CD14-positive monocyte (primary cell): ENCODE data around the gene TMEM240. TPM values are rescaled to one million over a fixed set of nuclear protein-coding genes. Genes with fewer than 3 reads are reported as not detected.

Experiments used
- DNase-seq, 3 donors: peaks; one replicate each; pipeline ENCODE4 v3.0.0-alpha.2; 2011 to 2022
- H2AFZ ChIP-seq: 2 replicates; pipeline ENCODE4 v1.6.0; 2012; ENCODE audit warnings: mild to moderate bottlenecking, low read depth, low read length, inconsistent platforms; ENCODE audit not compliant: insufficient read depth, poor library complexity, severe bottlenecking
- H3K27ac ChIP-seq, 2 donors: 1 replicate in 1 of 2; 2 replicates in 1 of 2; pipeline ENCODE4 v1.5.1; 2012 to 2013; ENCODE audit warnings: low read length in 2 of 2, control low read depth in 1 of 2, inconsistent platforms in 1 of 2, low read depth in 1 of 2, mild to moderate bottlenecking in 1 of 2
- H3K27me3 ChIP-seq, 2 donors: one replicate each; pipeline versions ENCODE4 v1.6.0 to v1.6.1; 2011 to 2013; ENCODE audit warnings: low read length in 2 of 2; ENCODE audit not compliant: control insufficient read depth in 2 of 2, insufficient read depth in 2 of 2
- H3K36me3 ChIP-seq, 2 donors: replicated peaks in 1 of 2; 1 replicate in 1 of 2; 2 replicates in 1 of 2; pipeline versions ENCODE4 v1.5.1 to v1.6.1; 2012 to 2013; ENCODE audit warnings: low read length in 2 of 2, control low read depth in 1 of 2, inconsistent platforms in 1 of 2, mild to moderate bottlenecking in 1 of 2; ENCODE audit not compliant: insufficient read depth in 2 of 2, control insufficient read depth in 1 of 2
- H3K4me1 ChIP-seq, 2 donors: 1 replicate in 1 of 2; 2 replicates in 1 of 2; pipeline versions ENCODE4 v1.5.1 to v1.6.1; 2012 to 2013; ENCODE audit warnings: low read length in 2 of 2, control low read depth in 1 of 2, inconsistent platforms in 1 of 2, mild to moderate bottlenecking in 1 of 2, moderate library complexity in 1 of 2; ENCODE audit not compliant: insufficient read depth in 2 of 2, control insufficient read depth in 1 of 2
- H3K4me2 ChIP-seq: replicated peaks from 2 replicates; pipeline ENCODE3; 2012; ENCODE audit warnings: low read length, moderate library complexity, mild to moderate bottlenecking; ENCODE audit not compliant: poor library complexity, severe bottlenecking; ENCODE audit errors: extremely low read depth
- H3K4me3 ChIP-seq, 3 experiments: fragments of 200-600 bp in 1 of 3; sonication (generic) in 1 of 3; replicated peaks in 1 of 3; 1 replicate in 2 of 3; 2 replicates in 1 of 3; pipeline ENCODE4 v1.5.1; 2011 to 2013; ENCODE audit warnings: low read length in 3 of 3, mild to moderate bottlenecking in 3 of 3, control low read depth in 2 of 3, low read depth in 2 of 3, inconsistent platforms in 1 of 3, moderate library complexity in 1 of 3
- H3K79me2 ChIP-seq: 2 replicates; pipeline ENCODE4 v1.6.0; 2012; ENCODE audit warnings: mild to moderate bottlenecking, control low read depth, inconsistent platforms, low read length, moderate library complexity; ENCODE audit not compliant: insufficient read depth
- H3K9ac ChIP-seq: 2 replicates; pipeline ENCODE4 v1.6.0; 2017; ENCODE audit warnings: low read length, mild to moderate bottlenecking; ENCODE audit not compliant: insufficient read depth, poor library complexity, severe bottlenecking
- H3K9me3 ChIP-seq, 2 donors: replicated peaks in 1 of 2; 1 replicate in 1 of 2; 2 replicates in 1 of 2; pipeline versions ENCODE4 v1.5.1 to v1.6.1; 2012 to 2013; ENCODE audit warnings: low read length in 2 of 2, control low read depth in 1 of 2; ENCODE audit not compliant: control insufficient read depth in 1 of 2, insufficient read depth in 1 of 2
- H4K20me1 ChIP-seq: 2 replicates; pipeline ENCODE4 v1.6.0; 2012; ENCODE audit warnings: mild to moderate bottlenecking, low read length, control low read depth, moderate library complexity; ENCODE audit not compliant: insufficient read depth
- H3K27ac Mint-ChIP-seq, 7 donors: one replicate each; pipeline ENCODE4 v1.8.0; 2020; ENCODE audit warnings: mild to moderate bottlenecking in 7 of 7, mixed read lengths in 7 of 7, moderate library complexity in 6 of 7, inconsistent platforms in 2 of 7
- H3K27me3 Mint-ChIP-seq, 3 donors: one replicate each; pipeline ENCODE4 v1.8.0; 2021 to 2022; ENCODE audit warnings: low read depth in 3 of 3, mild to moderate bottlenecking in 3 of 3, mixed read lengths in 3 of 3, moderate library complexity in 3 of 3, inconsistent platforms in 1 of 3
- H3K36me3 Mint-ChIP-seq, 2 donors: one replicate each; pipeline ENCODE4 v1.8.0; 2020; ENCODE audit warnings: mixed read lengths in 2 of 2, inconsistent platforms in 1 of 2, mild to moderate bottlenecking in 1 of 2
- H3K4me1 Mint-ChIP-seq: one replicate; pipeline ENCODE4 v1.8.0; 2020; ENCODE audit warnings: mild to moderate bottlenecking, mixed read lengths
- H3K4me3 Mint-ChIP-seq, 2 donors: one replicate each; pipeline ENCODE4 v1.8.0; 2020; ENCODE audit warnings: mild to moderate bottlenecking in 2 of 2, mixed read lengths in 2 of 2, moderate library complexity in 1 of 2
- H3K9me3 Mint-ChIP-seq, 7 donors: one replicate each; pipeline ENCODE4 v1.8.0; 2020 to 2022; ENCODE audit warnings: mixed read lengths in 7 of 7, mild to moderate bottlenecking in 6 of 7, moderate library complexity in 6 of 7, inconsistent platforms in 2 of 7
- CTCF ChIP-seq: fragments of 200-600 bp; IDR thresholded peaks from one replicate; pipeline ENCODE4 v1.8.0; 2022; ENCODE audit warnings: antibody characterized with exemption, mild to moderate bottlenecking
- WGBS: methylation state at CpG from one replicate; pipeline ENCODE4 v1.1.5; 2013; ENCODE audit warnings: missing lambda C conversion rate; ENCODE audit not compliant: insufficient coverage; 5-methylcytosine and 5-hydroxymethylcytosine counted together
- intact Hi-C, 2 donors: fragments of 100-400 bp; cut with micrococcal nuclease; formaldehyde crosslinking; loops; one replicate each; pipeline versions ENCODE4 v1.15.0 to v1.15.1; 2023
- polyA plus RNA-seq, 3 donors: library from polyadenylated mRNA; depleted of rRNA in 1 of 3; unstranded in 2 of 3; stranded (reverse) in 1 of 3; fragments of 300-500 nt in 2 of 3; fragments of >200 nt in 1 of 3; fragmentation: Illumina TruSeq in 2 of 3; gene quantifications; 1 replicate in 2 of 3; 2 replicates in 1 of 3; pipeline ENCODE4 v1.2.3, GENCODE V29; 2012 to 2021

Gene TMEM240
- polyA plus RNA-seq, 3 donors, result not detected

GRCh38 chr1:1582585-1583346 lies 42.3 kb upstream of the TMEM240 start:
- Histone ChIP-seq H3K9ac (no peak overlapping the region), H4K20me1 (no peaks in the 10 kb centered on the region), H3K9me3 (no peaks in the 10 kb centered on the region), H3K79me2 (no peaks in the 10 kb centered on the region), H3K4me3 (no peak overlapping the region), H3K36me3 (no peaks in the 10 kb centered on the region), H3K27ac (no peak overlapping the region), H3K27me3 (peaks cover 5 to 12% of the 10 kb centered on the region in 2 donors), H3K4me2 (no peak overlapping the region), H3K4me1 (no peaks in the 10 kb centered on the region), H2AFZ (no peak overlapping the region)
- no peaks in the 10 kb centered on the region for H3K4me1 Mint-ChIP-seq
- H3K9me3 Mint-ChIP-seq, result peaks cover 0 to 3% (median 0%) of the 10 kb centered on the region in 7 donors
- H3K36me3 Mint-ChIP-seq, result no peaks in the 10 kb centered on the region
- H3K27me3 Mint-ChIP-seq, result peaks cover 21 to 51% (median 36%) of the 10 kb centered on the region in 3 donors
- no peak for DNase-seq
- WGBS, result 88% methylated on average over 8 of the region's 9 CpGs
- intact Hi-C loops, result no loop called here
- TF ChIP-seq CTCF, result no peak
- no peak overlapping the region for H3K27ac Mint-ChIP-seq
- no peak overlapping the region for H3K4me3 Mint-ChIP-seq

GRCh38 chr1:1578371-1578940 lies 38.0 kb upstream of the TMEM240 start:
- 93% methylated on average over 13 of the region's 13 CpGs for WGBS

More at GRCh38 chr1:1578371-1578940, 38.0 kb upstream of the TMEM240 start:
- Histone ChIP-seq H3K4me3 (no peak overlapping the region), H3K36me3 (no peaks in the 10 kb centered on the region), H3K9ac (no peak overlapping the region), H3K27me3 (peaks cover 3 to 7% of the 10 kb centered on the region in 2 donors), H3K4me1 (peaks cover 11% of the 10 kb centered on the region in 2 donors), H3K4me2 (no peak overlapping the region), H2AFZ (no peak overlapping the region), H3K9me3 (no peaks in the 10 kb centered on the region), H4K20me1 (no peaks in the 10 kb centered on the region), H3K79me2 (peaks cover 15% of the 10 kb centered on the region), H3K27ac (no peak overlapping the region)
- no peak for TF ChIP-seq CTCF
- no peak for DNase-seq
- H3K9me3 Mint-ChIP-seq, result no peaks in the 10 kb centered on the region
- H3K4me1 Mint-ChIP-seq, result peaks cover 12% of the 10 kb centered on the region
- peaks cover 11 to 36% (median 15%) of the 10 kb centered on the region in 3 donors for H3K27me3 Mint-ChIP-seq
- H3K27ac Mint-ChIP-seq, result no peak overlapping the region
- peaks cover 0 to under 1% of the 10 kb centered on the region in 2 donors for H3K36me3 Mint-ChIP-seq
- no peak overlapping the region for H3K4me3 Mint-ChIP-seq
- intact Hi-C loops, result loop anchor here in 1 of 2 donors (10.0 kb wide), 1 partner anchor 106 kb away; no protein-coding TSS in a partner anchor
